ENCODE results near the gene CBX3. TPM values are rescaled to one million over a fixed set of nuclear protein-coding genes. Genes with fewer than 3 reads are reported as not detected.
"Not testable (repeated sequence)": the region's sequence is repeated elsewhere in the genome, so short reads cannot be mapped to it uniquely, and the experiment has no call there.

CBX3 gene
- total RNA-seq, result 183 TPM

- DNase-seq (ENCODE audit: low spot score in 2 of 2), result peak; percentile 80 to 91
- no peak for FAIRE-seq
Observed at GRCh38 chr7:26201247-26202018, at the start of gene CBX3. Gene CBX3 (plus strand): TSS chr7:26201745. CDS start chr7:26202999, 1,254 bp downstream.

- no peak for FAIRE-seq
- DNase-seq (ENCODE audit: low spot score in 2 of 2), result peak; percentile 77 to 91
Observed at GRCh38 chr7:26151953-26152781, 49.4 kb upstream of the CBX3 start, which contains the start of gene NFE2L3. Gene NFE2L3 (plus strand): TSS chr7:26152198. CDS start chr7:26152499, 301 bp downstream.

- FAIRE-seq; DNase-seq (ENCODE audit: low spot score in 2 of 2): not testable (repeated sequence)
Observed at GRCh38 chr7:26152782-26153240, 48.7 kb upstream of the CBX3 start.

- DNase-seq (ENCODE audit: low spot score in 2 of 2), result no peak
- no peak for FAIRE-seq
Observed at GRCh38 chr7:26153241-26153822, 48.2 kb upstream of the CBX3 start.

- DNase-seq (ENCODE audit: low spot score in 2 of 2) (no peak), FAIRE-seq (no peak)
Observed at GRCh38 chr7:26153823-26154783, 47.4 kb upstream of the CBX3 start.

- DNase-seq (ENCODE audit: low spot score in 2 of 2), result no peak
- no peak for FAIRE-seq
Observed at GRCh38 chr7:26155531-26156375, 45.8 kb upstream of the CBX3 start.

GRCh38 chr7:26156451-26157420 lies 44.8 kb upstream of the CBX3 start:
- DNase-seq (ENCODE audit: low spot score in 2 of 2) (no peak), FAIRE-seq (no peak)

GRCh38 chr7:26157520-26158105 lies 43.9 kb upstream of the CBX3 start:
- FAIRE-seq (no peak), DNase-seq (ENCODE audit: low spot score in 2 of 2) (no peak)

GRCh38 chr7:26159243-26159642 lies 42.3 kb upstream of the CBX3 start:
- FAIRE-seq, result no peak
- no peak for DNase-seq (ENCODE audit: low spot score in 2 of 2)

- FAIRE-seq (no peak), DNase-seq (ENCODE audit: low spot score in 2 of 2) (no peak)
Observed at GRCh38 chr7:26160896-26161295, 40.6 kb upstream of the CBX3 start.

- DNase-seq (ENCODE audit: low spot score in 2 of 2), result no peak
- no peak for FAIRE-seq
Observed at GRCh38 chr7:26162431-26162830, 39.1 kb upstream of the CBX3 start.

GRCh38 chr7:26163804-26164203 lies 37.7 kb upstream of the CBX3 start:
- DNase-seq (ENCODE audit: low spot score in 2 of 2); FAIRE-seq: not testable (repeated sequence)

GRCh38 chr7:26165950-26166683 lies 35.4 kb upstream of the CBX3 start:
- FAIRE-seq, result no peak
- no peak for DNase-seq (ENCODE audit: low spot score in 2 of 2)

GRCh38 chr7:26166684-26167266 lies 34.8 kb upstream of the CBX3 start:
- DNase-seq (ENCODE audit: low spot score in 2 of 2), result no peak
- no peak for FAIRE-seq

- no peak for DNase-seq (ENCODE audit: low spot score in 2 of 2)
- no peak for FAIRE-seq
Observed at GRCh38 chr7:26167303-26167934, 34.1 kb upstream of the CBX3 start.

All from frontal cortex (tissue), 4 donors.